Nucleus accumbens (tissue), 56 donors: ENCODE measurements around the gene ZNF174.

Experiments
- DNase-seq, 56 donors: peaks; one replicate each; lab custom pipeline; 2025; lab: John Stamatoyannopoulos, UW

The ZNF174 gene

DNA sequence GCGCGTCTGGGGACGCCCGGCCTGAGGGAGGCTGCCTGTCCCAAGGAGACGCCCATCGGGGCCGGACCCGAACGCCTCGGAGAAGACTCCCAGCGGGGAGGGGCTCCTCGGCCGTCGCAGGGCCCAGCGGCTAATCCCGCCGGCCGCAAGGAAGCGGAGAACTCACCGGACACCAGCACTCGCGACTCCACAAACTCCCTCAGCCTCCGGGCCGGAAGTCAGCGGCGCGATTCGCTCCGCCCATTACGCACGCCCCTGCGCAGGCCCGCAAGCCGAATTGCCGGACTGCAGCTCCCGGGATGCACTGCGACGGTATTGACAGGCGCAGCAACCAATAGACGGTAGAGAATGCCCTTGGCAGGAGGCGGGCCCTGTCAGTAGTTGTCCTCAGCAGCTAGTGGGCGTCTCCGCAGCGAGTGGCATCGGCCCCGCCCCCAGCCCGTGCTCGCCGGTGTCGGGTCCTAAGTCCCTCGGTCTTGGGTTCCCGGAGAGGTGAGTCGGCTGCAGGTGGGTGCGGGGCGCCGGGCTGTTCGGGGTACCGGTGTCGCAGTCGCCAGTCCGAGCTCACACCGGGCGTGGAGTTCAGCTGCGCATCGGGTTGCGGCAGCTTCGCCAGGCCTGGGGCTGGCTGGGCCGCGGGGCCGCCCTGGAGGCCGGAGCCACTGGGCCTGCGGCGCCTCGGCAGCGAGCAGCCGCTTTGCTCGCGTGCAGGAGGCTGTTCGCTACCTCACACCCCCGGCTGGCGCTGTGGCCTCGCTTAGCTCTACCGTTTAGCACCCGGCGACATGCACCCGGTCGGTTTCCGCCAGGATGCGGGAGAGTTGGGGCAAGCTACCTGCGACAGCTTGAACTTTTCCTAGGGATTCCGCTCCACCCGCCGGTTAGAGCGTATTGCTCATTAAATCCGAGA, at the start of gene ZNF174, which contains the start of gene ZSCAN32:
Gene ZNF174, plus strand, starts transcription at position 437 of the 910 bp plus-strand sequence. CDS start 790 bp downstream, outside the sequence.
Gene ZSCAN32, minus strand, starts transcription at position 226 of the 910 bp plus-strand sequence. CDS start 3,447 bp downstream, outside the sequence.
- DNase-seq = peak; percentile 92 to 99 (median 98)

DNA sequence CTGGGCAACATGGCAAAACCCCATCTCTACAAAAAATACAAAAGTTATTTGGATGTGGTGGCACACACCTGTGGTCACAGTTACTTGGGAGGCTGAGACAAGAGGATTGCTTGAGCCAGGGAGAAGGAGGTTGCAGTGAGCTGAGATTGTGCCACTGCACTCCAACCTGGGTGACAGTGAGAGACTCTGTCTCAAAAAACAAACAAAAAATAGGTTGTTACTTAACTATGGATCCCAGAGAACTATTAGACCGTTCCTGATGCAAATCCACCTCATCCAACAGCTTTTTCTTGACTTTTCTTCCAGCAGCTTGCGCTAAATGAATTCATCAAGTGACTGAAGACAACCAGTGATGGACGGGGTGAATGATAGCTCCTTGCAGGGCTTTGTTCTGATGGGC, 45.4 kb upstream of the ZNF174 start, which contains the start of gene OR2C1:
Gene OR2C1, plus strand, starts transcription at position 301 of the 400 bp plus-strand sequence. Its CDS starts 52 bp downstream, at position 353.
- DNase-seq = no peak

DNA sequence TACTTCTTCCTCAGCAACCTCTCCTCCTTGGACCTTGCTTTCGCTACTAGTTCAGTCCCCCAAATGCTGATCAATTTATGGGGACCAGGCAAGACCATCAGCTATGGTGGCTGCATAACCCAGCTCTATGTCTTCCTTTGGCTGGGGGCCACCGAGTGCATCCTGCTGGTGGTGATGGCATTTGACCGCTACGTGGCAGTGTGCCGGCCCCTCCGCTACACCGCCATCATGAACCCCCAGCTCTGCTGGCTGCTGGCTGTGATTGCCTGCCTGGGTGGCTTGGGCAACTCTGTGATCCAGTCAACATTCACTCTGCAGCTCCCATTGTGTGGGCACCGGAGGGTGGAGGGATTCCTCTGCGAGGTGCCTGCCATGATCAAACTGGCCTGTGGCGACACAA, 44.9 kb upstream of the ZNF174 start:
- DNase-seq = no peak

DNA sequence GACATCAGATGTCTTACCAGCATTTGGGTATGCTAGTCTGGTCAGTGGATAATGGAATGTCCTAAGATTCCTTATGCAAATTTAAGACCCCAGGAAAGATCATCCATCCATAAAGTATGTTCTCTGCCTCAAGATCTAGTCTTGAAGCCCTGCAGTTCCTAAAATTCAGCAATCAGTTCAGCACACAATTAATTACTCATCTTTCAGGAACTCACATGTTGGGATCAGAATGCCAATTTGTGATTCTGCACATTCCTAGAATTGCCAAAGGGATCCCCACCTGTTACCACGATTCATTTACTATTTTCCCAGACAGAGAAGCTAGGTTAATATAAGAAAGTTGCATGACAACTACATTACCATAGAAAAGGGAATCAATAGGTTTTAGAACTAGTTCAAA, 42.1 kb upstream of the ZNF174 start:
- DNase-seq = no peak

DNA sequence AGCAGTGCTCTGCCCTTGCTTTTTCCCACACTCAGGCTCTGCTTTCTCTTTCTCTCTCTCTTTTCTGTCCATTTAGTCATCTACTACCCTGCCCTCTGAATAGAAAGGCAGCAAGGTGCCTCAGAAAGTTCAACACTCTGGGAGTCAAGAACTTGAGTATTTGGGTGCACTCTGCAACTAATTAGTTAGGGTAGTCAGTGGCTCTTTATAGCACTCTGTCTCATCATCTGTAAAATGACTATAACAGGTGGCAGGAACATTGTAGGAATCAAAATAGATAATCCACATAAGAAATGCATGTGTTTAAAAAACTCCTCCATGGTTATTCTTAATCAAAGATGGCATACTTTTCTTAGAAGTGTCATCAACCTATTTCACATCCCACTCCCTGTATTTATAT, 38.1 kb upstream of the ZNF174 start:
- DNase-seq = no peak

DNA sequence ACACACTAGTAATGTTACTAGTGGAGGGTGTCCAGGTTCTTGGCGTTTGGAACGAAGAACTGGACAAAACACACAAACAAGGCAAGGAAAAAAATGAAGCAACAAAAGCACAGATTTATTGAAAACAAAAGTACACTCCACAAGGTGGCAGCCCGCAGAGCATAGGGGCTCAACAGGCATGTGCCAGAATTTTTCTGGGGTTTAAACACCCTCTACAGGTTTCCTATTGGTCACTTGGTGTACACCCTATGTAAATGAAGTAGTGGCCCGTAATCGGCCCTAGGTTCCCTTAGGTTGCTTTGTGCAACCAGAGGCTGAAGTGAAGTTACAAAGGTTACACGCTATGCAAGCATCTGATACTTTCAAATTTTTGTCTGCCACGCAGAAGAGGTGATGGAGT, 37.2 kb upstream of the ZNF174 start:
- DNase-seq = no peak

DNA sequence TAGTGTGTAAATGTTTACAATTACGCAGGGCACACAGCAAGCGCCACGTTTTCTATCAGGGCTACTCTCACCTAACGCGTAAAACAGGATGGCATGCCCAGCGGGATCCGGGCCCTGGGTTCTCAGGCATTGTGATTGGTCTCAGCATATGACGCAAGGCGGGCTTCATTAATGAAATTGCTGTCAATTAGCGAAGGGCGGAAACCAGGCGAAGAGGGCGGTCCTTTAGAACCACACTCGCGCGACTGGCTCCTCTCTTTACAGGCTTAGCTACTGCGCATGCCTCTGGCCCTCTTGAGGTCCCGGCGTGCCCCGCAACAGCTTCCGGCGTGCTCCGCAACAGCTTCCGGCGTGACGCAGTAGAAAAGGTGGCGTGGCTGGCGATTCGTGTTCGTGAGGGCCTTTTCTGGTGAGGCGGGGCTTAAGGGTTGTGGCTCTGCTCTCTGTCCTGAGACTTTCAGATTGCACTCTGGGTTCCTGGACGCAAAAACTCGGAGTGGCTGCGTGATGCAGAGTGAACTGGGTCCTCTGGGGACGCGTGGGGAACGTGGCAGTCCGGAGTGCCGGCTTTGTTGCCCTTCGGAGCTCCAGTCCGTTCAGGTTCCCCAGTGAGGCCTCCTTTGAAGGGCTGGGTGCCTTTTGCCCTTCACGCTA, 36.1 kb upstream of the ZNF174 start:
- peak; percentile 44 to 97 (median 86) for DNase-seq

DNA sequence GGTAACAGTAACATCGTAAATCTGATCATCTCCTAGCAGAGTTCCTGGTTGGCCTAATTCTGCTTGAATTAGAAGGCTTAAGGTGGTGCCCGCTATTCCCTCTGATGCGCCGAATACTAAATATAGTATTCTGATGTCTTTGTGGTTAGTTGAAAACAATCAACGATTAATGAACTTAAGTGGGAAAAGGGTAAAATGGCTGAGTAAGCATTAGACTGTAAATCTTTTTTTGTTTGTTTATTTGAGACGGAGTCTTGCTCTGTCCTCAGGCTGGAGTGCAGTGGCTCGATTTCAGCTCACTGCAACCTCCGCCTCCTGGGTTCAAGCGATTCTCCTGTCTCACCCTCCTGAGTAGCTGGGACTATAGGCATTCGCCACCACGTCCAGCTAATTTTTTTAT, 31.9 kb upstream of the ZNF174 start:
- DNase-seq = no peak

DNA sequence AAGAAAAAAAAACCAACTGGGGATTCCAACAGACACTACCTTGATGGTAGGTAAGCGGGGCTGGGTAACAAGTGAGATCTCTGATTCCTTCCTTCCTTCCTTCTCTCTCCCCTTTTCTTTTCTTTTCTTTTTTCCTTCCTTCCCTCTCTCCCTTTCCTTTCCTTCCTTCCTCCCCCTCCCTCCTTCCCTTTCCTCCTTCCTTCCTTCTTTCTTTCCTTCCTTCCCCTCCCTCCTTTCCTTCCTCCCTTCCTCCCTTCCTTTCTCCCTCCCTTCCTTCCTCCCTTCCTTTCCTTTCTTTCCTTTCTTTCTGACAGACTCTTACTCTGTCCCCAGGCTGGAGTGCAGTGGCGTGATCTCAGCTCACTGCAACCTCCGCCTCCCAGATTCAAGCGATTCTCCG, 25.3 kb upstream of the ZNF174 start:
- no peak for DNase-seq

DNA sequence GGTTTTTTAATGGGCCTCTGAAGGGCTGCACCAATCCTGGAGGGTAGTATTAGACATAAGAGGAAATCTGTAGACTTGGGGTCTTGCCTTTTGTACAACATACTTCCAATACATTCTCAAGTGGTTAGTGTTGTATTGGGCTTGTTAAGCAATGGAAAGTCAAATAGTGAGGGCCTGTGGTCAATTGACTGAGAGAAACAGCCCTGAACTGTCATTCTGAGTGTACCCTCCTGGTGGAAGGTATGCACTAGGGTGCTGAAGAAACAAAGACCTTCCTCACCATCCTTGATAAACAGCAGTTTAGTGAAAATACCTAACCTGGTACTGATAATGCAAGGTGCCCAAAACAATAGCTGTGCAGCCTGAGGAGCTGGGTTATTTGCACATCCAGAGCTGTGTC, 23.1 kb upstream of the ZNF174 start:
- no peak for DNase-seq

DNA sequence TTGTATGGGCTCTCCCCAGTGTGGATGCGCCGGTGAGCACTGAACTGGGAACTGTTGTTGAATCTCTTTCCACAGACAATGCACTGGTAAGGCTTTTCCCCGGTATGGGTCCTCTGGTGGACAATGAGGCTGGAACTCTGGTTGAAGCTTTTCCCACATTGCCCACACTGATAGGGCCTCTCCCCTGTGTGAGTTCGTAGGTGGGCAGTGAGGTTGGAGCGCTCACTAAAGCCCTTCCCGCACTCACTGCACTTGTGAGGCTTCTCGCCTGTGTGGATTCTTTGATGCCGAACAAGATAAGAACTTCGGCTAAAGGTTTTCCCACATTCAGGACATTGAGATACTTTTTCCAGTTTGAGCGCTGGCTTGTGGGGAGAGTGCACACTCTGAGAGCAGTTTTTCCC, 18.0 kb upstream of the ZNF174 start:
- no peak for DNase-seq

DNA sequence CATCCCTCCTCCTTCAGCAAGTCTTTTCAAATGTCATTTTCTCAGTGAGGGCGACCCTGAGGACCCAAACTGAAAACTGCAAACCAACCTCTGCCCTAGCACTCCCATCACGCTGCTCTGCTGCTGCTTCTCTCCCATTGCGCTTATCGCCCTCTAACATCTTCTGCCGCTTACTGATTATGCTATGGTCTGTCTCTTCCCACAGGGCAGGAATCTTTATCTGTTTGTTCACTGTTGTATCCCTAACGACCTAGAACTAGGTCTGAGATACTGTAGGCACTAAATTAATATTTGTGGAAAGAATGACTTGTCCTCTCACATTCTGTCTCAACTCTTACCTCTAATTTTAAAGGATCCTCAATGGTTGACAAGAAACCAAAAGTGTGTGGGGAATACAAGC, 12.7 kb upstream of the ZNF174 start:
- DNase-seq = no peak

DNA sequence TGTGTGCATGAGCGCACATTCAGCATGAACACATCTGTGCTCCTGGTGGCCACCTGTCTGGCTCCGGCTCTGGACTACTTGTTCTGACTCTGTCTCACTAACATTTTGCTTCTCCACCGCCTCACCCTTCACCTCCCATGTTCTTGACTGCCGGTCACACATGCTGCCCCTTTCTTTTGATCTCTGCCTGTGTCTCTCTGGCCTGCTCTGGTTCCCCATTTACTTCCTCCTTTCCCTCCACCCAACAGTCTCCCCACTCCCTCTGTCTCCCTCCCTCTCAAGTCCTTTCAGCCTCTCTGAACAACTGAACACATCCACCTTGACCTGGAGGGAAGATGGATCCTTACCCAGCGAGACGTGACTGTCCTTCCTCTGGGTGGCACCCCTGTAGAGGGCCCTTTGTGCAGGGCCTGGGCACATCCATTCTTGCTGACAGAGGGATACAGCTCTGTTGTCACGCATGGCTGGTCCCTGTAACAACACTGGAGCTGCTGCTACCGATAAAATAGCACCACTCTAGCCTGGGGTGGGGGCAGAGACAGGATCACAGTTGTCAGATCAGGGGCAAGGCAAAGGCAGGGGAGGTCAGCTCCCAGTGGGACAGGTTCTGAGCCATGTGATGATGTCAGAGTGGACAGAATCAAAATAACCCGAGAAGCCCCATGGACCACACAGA, 11.2 kb upstream of the ZNF174 start:
- DNase-seq = no peak

DNA sequence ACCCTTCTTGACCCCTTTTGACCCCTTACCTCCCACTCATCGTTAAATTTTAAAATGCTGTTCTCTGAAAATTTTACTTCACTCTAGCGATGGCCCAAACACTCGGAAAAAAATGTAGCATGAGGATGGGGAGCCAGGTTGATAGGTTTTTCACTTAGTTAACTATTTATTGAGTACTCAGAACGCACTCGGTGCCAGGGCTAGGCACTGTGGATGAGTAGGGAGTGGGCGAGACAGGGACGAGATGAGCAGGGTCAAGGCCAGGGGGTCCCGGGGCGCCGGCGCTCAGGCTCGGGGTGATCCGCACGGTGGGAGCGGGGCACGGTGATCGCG, 603 bp upstream of the ZNF174 start:
- DNase-seq = no peak

DNA sequence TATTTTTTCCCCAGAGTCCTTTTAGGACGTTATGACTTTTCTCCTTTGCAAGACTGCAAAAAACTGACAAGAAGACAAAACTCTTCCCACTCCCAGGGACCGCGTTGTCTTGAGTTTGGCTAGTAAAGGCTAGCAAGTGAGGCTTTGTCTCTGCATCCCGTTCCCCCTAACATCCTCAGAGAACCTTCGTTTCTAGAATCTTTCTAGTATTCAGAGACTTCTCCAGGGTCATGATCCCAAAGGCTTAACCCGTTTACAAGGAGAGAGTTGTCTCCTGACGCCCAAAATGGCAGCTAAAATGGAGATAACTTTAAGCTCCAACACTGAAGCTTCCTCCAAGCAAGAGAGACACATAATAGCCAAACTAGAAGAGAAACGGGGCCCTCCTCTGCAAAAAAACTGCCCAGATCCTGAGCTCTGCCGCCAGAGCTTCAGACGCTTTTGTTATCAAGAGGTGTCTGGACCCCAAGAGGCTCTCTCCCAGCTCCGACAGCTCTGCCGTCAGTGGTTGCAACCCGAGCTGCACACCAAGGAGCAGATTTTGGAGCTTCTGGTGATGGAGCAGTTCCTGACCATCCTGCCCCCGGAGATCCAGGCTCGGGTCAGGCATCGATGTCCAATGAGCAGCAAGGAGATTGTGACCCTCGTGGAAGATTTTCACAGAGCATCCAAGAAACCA, 843 bp downstream of the ZNF174 start:
- DNase-seq = peak in 2 of 56 donors; percentile 12 to 19

DNA sequence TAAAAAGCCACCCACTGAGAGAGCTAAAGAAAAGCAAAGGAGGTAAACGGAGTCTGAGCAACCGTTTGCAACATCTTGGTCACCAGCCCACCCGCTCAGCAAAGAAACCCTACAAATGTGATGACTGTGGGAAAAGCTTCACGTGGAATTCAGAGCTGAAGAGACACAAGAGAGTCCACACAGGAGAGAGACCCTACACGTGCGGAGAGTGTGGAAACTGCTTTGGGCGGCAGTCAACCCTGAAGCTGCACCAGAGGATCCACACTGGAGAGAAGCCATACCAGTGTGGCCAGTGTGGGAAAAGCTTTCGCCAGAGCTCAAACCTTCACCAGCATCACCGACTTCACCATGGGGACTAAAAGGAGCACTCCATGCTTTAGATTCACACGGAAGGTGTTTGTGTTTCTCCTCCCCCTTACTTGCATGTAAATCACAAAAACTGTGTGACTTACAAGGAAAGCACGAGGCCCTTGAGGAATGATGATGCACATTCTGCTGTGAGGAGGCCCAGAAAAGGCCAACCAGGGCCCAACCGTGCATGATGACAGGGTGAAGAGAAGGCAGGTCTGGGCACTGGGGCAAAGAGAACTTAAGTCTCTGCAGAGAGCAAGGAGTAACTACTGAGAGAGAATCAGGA, 7.7 kb downstream of the ZNF174 start:
- no peak for DNase-seq

DNA sequence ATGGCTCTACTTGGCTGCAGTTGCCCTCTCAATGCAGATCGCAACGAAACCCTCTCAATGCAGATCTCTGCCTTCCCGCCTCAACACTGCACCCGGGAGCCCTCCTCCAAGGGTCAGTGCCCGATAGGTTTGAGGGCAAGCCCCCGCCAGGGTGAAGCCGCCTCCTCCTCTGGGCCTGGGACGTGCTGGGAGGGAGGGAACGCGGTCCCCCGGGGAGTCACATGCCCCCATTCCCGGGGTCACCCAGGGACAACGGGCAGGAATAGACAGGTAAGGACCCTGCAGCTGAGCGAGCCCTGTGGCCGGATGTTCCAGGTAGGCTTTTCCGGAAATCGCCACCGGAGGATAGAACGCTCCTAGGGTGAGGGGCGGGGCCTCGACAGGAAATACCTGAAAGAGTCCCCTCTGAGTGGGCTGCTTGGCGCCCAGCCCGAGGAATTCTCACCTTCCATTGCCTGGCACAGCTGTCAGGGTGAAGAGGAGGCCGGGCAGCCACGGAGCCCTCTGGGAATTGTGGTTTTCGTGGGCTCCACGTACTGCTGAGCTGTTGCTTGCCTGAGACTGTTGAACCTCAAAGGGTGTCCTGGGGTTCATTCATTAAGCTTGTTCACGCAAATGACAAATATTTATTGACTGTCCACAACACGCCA, 12.8 kb downstream of the ZNF174 start:
- peak in 7 of 56 donors; percentile 4 to 46 (median 11) for DNase-seq

DNA sequence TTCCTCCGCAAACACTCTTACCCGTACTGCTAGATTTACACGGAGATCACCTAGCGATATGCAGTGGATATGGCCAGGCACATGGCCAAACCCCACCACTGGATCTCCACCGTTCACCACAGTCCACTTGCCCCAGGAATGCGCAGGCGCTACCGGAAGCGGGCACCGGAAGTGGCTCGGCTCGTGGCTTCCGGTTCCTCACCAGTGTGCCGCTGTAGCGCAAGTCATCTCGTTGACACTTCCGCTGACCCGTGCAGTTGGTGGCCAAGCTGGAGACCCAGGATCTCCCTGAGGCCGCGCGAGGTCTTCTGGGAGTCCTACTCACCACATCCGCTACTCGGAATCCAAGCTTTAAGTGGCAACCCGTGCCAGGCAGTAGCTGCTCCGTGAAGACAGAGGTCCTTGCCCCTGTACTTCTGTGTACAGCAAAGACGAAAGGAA, 30.8 kb downstream of the ZNF174 start:
- peak in 36 of 56 donors; percentile 4 to 71 (median 26) for DNase-seq

DNA sequence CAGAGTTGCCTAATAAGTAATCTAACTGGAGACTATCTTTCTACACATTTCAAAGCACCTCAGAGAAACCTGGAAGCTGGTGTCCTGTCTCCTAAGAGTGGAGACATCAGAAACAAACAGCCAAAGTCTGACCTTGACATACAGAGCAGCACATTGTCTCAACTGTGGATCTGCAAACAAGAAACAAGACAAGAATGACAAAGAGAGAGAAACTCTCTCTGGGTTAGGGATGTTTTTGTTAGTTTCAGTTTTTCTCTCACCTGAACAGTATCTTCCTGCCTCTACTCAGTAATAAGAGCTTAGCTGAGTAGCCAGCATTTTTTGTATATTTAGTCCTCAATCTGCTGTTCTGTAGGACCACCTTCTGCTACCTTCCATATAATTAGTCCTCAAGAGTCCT, 33.4 kb downstream of the ZNF174 start:
- DNase-seq = no peak
